Hematopoietic multipotent progenitor cell treated with erythropoietin and hydrocortisone succinate and interleukin-3 and kit ligand, for 6 days (in vitro differentiated cells): ENCODE data around the gene FBLN7.

Experiments
- DNase-seq: peaks from one replicate; pipeline ENCODE4 v3.0.0-alpha.2; 2015

Gene FBLN7

GRCh38 chr2:112141626-112142007 lies 3.4 kb downstream of the FBLN7 start:
- DNase-seq: no peak

GRCh38 chr2:112142525-112143078 lies 4.4 kb downstream of the FBLN7 start:
- DNase-seq: no peak

GRCh38 chr2:112143150-112143549 lies 5.0 kb downstream of the FBLN7 start:
- DNase-seq: no peak

DNA sequence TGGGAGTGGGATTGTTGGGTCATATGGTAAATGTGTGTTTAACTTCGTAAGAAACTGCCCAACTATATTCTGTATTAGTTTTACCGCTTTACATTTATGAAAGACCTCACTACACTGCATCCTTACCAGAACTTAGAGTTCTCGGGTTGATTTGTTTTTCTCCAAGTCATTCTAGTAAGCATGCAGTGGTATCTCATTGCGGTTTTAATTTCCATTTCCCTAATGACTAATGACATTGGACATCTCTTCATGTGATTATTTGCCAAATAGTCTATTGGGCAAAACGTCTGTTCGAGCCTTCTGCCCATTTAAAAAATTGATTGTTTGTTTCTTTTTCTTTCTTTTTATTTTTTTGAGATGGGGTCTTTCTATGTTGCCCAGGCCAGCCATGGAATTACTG lies 6.8 kb downstream of the FBLN7 start:
- no peak for DNase-seq

- no peak for DNase-seq
These were observed 9.4 kb downstream of the FBLN7 start for GRCh38 chr2:112147382-112148168.

- DNase-seq: no peak
These were observed 10.3 kb downstream of the FBLN7 start for GRCh38 chr2:112148477-112148876.

DNA sequence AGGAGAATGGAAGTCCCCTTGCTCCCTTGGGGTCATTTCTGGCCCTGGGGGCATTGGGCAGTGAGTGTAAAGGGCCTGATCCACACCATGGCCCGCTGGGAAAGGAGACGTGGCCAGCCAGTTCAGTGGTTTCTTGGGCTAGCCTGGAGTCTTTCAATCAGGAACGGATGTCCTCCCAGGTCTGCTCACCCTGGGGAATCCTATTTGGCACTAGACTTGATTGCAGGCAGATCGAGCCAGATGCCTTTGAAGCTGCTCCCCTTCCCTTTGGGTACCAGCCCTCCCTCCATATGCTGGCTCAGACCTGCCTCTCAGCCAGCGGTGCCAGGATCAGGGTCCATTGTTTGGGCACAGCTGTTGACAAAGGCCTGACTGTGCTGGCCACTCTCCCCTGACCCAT lies 11.0 kb downstream of the FBLN7 start:
- no peak for DNase-seq

GRCh38 chr2:112149866-112150435 lies 11.8 kb downstream of the FBLN7 start:
- DNase-seq: no peak

GRCh38 chr2:112150447-112150846 lies 12.3 kb downstream of the FBLN7 start:
- no peak for DNase-seq

GRCh38 chr2:112150851-112151250 lies 12.7 kb downstream of the FBLN7 start:
- no peak for DNase-seq

DNA sequence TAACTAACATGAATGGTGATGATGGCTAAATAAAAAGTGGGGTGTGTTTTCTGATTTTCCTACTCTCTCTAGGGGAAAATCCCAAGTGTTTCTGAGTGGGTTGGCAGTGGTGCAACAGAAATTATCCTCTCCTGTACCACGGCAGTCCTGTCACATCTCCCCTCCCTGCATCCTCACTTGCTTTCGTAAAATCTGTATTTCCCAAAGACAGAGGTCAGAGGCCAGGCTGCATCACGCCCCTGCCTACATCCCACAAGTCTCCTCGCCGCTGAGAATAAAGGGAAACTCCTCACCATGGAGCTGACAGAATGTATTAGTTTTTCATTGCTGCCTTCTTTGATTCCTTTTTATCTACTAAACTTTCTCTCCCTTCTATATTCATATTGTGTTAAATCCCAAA lies 13.1 kb downstream of the FBLN7 start:
- no peak for DNase-seq

DNA sequence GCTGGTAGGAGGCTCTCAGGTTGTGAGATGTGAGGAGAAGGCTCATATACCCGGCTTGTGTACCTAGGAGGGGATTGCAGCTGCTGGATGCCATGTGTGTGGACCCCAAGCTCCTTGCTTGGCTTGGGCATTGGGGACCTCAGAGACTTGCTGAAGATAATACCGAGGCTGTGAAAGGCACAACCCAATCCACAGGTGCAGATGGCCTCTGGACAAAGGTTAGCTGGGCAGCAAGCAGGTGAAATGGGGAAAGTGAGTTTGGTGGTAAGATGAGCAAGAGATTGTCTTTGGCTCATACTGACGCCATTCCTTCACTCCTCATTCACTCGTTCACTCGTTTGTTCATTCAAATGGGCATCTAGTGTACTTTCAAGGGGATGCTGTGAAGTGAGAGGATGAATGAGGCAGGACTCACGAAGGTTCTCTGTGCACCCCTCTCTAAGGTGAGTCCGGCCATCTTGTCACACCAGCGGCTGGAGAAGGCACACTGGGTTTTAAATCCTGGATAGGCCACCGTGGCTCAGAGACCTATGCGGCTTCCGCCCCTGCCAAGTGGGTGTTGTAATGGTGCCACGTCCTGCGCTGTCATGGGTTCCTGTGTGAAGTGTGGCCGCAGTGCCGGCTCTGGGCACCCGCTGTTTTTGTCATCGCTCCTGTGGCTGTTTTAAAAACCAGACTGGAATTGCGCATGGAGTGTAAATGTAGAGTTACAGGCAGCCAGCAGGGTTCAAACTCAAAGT lies 13.7 kb downstream of the FBLN7 start:
- no peak for DNase-seq

DNA sequence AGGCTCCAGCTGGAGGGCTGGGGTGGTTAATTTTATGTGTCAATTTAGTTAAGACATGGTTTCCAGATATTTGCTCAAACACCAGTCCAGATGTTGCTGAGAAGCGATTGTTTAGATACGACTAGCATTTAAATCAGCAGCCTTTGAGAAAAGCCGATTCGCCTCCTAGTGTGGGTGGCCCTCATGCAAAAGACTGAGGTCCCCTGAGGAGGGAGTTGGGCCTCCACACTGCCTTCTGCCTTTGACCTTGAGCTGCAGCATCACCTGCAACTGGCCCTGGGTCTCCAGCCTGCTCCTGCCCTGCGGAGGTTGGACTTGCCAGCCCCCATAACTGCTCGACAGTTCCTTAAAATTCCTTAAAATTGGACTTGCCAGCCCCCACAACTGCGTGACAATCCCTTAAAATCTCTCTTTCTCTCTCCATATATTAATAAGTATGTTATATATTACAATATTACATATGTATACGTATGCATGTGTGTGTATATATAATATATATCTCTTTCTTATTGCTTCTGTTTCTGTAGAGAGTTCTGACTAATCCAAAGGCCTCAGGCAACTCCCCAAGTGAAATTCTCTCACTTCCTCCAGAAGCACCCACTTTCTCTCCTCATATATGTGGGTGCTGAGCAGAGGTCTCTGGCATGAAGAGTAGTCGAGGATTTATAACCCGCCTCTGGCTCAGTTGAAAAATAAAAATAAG lies 14.4 kb downstream of the FBLN7 start:
- no peak for DNase-seq

DNA sequence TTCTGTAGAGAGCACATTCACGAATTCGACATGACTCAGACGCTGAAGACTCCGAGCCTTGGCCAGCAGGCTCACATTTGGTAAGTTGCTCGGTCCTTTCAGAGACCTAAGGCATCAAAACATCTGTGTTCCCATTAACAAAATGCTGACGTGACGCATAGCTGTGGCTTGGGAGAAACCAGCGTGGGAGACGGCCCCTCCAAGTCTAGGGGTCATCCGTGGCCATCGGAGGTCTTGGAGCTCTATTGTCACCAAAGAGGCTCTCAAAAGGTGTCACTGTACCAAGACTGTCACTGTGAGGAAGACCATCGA lies 14.9 kb downstream of the FBLN7 start:
- no peak for DNase-seq

DNA sequence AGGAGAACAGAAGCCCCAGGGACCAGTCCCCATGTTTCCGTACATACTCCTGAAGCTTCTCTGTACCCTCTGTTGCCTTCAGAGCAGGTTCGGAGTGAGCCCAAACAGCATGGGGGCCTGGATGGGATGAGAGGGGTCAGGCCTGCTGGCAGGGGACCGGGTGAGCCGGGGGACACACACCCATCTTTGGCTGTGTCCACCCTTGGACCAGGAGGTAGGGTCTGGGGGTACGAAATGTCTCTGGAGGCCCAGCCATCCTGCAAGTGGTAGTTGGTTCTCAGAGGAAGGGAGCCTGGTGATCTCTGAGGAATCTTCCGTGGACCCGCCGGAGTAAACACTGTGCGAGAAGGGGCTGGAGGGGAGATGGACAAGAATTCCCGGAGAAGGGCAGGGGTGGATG lies 15.3 kb downstream of the FBLN7 start:
- DNase-seq: no peak

DNA sequence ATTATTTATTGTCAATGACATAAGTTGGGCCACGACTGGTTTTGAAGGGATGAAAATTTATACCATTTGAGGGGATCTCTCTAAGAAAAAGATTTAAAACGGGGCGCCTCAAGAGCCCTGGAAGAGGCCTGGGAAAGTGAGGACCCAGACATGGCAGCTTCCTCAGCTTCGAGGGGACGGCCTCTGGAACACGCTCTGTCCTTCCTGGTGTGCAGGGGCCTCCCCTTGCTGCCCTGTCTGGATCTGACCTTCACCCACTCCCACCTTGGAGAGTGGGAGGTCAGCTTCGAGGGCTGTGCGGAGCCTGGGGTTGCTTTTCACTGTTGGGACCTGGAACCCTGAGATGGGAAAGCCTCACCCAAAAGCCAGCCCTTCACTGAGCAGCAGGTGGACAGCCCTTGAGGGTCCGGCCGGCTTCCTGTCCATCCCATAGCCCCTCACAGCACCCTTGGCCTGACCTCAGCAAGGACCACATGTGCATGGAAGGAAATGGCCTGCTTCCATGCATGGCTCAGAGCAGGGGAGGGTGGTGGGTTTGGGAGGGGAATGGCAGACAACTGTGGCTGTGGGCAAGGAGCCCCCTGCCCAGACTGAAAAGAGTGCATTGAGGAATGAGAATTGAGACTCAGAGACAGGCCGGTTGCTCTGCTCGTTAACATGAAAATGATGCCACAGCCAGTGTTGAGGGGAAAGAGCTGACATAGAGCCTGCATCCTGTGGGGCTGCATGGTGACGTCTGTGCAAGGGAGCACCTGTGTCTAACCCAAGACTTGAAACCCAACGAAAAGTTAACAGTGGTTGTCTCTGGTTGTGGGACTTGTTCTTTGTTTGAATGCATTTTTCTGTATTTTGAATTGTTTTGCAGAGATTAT lies 16.3 kb downstream of the FBLN7 start:
- DNase-seq: no peak

DNA sequence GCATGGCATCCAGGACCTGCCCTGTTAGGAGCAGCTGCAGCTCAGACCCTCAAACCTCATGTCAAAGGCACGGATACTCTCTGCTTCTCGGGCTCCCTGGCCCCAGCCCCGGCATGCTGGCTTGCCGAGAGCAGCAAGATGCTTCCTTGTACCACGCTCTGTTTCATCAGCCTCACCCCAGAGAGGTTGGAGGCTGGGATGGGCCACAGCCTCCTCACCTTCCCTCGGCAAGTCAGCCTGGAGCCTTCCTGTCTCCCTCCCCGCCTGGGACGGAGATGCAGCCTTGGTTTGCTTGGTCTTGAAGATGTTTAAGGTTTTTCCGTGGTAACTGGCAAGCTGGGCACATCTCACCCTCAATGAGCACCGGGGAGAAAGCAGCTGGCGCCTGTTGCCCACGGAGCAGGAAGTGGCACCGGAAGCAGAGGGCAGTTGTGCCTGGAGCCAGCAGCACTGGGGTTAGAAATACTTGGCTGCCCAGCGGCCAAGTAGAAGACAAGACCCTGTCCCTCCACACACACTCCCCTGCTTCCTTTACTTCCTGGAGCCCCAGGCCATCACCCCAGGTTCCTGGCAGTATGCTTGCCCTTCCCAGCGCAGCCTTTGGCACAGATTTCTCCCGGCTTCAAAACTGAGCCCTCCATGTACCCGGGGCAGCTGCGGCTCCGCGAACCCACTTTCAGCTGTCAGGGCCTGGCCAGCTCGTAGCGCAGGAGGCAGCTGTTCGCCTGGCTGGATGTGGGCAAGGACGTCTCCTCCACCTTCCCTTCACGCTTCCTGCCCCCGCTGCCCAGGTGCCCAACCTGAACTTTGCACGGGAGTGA lies 17.4 kb downstream of the FBLN7 start:
- peak; percentile 30 for DNase-seq

DNA sequence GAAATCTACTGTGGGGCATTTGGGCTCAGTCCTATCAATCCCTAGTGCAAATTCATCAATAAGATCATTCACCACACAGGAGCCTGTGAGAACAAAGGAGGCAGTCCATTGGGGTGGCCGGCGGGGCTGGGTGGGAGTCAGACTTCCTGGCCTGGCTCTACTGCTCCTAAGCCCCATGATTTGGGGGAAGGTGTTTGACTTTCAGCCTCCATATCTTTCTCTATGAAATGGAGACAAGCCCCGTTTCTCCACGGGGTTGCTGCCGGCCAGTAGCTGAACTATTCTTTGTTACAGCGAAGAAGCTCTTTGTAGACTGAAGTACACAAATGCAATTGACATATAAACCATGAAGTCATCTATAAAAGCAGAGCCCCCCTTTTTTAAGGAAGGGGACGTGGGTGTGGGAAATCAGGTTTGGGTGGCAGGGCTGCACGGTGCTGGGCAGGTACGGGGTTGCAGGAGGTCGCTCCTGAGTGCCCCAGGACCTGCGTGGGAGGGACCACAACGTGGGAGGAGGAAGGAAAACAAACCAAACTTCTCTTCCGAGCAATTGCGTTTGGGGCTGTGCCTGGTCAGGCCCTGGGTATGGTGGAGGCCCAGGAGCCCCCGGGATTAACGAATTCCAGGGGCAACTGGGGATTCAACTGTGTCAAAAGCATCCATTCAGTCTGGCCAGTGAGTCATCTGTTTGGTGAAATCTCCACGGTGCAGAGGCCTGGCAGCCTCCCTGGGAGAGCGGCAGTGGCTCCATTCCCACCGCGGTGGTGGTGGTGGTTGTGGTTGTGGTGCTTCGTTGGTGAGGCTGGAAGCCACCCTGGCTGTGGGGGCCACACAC lies 18.2 kb downstream of the FBLN7 start:
- no peak for DNase-seq

GRCh38 chr2:112157472-112157871 lies 19.3 kb downstream of the FBLN7 start:
- no peak for DNase-seq

GRCh38 chr2:112159454-112159921 lies 21.3 kb downstream of the FBLN7 start:
- DNase-seq: no peak
